SK-N-MC (cell line): ENCODE results near the gene JUNB.
A peak's percentile ranks its signal among the peaks of the same experiment; 100 is the strongest.

Experiments used
- EZH2 ChIP-seq: fragments of 200-600 bp; sonication (generic); IDR thresholded peaks from one replicate; pipeline ENCODE4 v1.6.1; 2017; ENCODE audit warnings: antibody characterized with exemption
- FOXP2 ChIP-seq: optimal IDR thresholded peaks from 2 replicates; pipeline ENCODE3; 2011; ENCODE audit warnings: mild to moderate bottlenecking, moderate library complexity; ENCODE audit not compliant: insufficient read depth; ENCODE audit errors: extremely low read length, control extremely low read depth
- POLR2AphosphoS5 ChIP-seq: IDR thresholded peaks from 2 replicates; pipeline ENCODE4 v1.6.1; 2012; ENCODE audit warnings: mild to moderate bottlenecking, low read depth, low read length, borderline replicate concordance

GRCh38 chr19:12801466-12802266 lies 10.4 kb downstream of the JUNB start, which contains the start of the genes PRDX2 and THSD8:
- TF ChIP-seq EZH2, result no peak
- peak; percentile 97 for TF ChIP-seq POLR2AphosphoS5
- TF ChIP-seq FOXP2, result no peak
